Adipocyte (in vitro differentiated cells): Measurements from ENCODE around the gene CA11.

Experiments used
- DNase-seq: peaks from one replicate; pipeline ENCODE4 v3.0.0-alpha.2; 2015; ENCODE audit warnings: low read depth
- H3K27me3 ChIP-seq: replicated peaks from 2 replicates; pipeline ENCODE4 v1.7.0; 2013; ENCODE audit warnings: mild to moderate bottlenecking, low read length, moderate library complexity; ENCODE audit not compliant: control insufficient read depth, insufficient read depth
- H3K36me3 ChIP-seq: 2 replicates; pipeline ENCODE4 v1.7.0; 2013; ENCODE audit warnings: low read length, mild to moderate bottlenecking, moderate library complexity; ENCODE audit not compliant: control insufficient read depth, insufficient read depth, severe bottlenecking
- H3K4me1 ChIP-seq: 2 replicates; pipeline ENCODE4 v1.7.0; 2013; ENCODE audit warnings: mild to moderate bottlenecking, low read length, moderate library complexity; ENCODE audit not compliant: control insufficient read depth, insufficient read depth
- H3K4me3 ChIP-seq: 2 replicates; pipeline ENCODE4 v1.7.0; 2013; ENCODE audit warnings: mild to moderate bottlenecking, low read length, moderate library complexity
- H3K9ac ChIP-seq: 2 replicates; pipeline ENCODE4 v1.7.0; 2013; ENCODE audit warnings: mild to moderate bottlenecking, low read length, moderate library complexity
- H3K9me3 ChIP-seq: 2 replicates; pipeline ENCODE4 v1.7.0; 2013; ENCODE audit warnings: mild to moderate bottlenecking, low read length, moderate library complexity; ENCODE audit not compliant: control insufficient read depth

CA11 gene

DNA sequence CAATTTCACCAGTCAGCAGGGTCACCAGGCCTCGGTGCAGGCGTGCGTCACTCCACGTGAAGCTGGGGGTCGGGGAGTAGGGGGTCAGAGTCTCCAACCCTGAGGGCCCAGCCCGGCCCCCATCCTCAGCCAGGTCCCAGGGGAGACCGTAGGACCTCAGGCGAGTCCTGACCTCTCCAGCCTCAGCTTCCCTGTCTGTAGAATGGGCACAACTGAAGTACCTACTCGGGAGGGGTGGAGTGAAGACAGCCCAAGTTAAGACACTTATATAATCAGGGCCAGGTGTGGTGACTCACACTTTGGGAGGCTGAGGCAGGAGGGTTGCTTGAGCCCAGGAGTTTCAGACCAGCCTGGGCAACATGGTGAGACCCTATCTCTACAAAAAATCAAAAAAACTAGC is 42.1 kb downstream of the CA11 start:
- no peaks in the 10 kb centered on the region for H3K4me1 ChIP-seq
- H3K27me3 ChIP-seq, result peaks cover 9% of the 10 kb centered on the region
- no peak overlapping the region for H3K4me3 ChIP-seq
- no peaks in the 10 kb centered on the region for H3K9me3 ChIP-seq
- no peaks in the 10 kb centered on the region for H3K36me3 ChIP-seq
- no peak overlapping the region for H3K9ac ChIP-seq
- DNase-seq, result no peak

DNA sequence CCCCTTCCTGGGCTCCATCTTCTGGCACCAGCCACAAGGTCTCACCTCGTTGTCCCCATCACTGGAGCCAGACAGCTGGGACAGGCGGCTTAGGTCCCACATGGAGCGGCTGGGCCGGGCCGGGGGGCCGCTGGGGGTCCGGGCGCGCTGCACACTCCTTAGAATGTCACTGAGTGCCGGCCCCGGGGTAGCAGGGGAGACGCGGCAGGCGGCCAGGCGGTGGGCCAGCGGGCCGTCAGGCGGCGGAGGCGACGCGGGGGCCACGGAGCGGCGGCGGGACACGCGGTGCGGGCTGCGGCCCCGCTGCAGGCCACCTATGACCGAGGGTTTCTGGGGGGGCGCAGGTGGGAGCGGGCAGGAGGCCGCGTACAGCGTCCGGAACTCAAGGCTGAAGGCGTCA is 42.5 kb downstream of the CA11 start:
- no peak for DNase-seq
- H3K9me3 ChIP-seq, result no peaks in the 10 kb centered on the region
- peaks cover 13% of the 10 kb centered on the region for H3K27me3 ChIP-seq
- H3K4me3 ChIP-seq, result no peak overlapping the region
- H3K9ac ChIP-seq, result no peak overlapping the region
- no peaks in the 10 kb centered on the region for H3K4me1 ChIP-seq
- H3K36me3 ChIP-seq, result no peaks in the 10 kb centered on the region

DNA sequence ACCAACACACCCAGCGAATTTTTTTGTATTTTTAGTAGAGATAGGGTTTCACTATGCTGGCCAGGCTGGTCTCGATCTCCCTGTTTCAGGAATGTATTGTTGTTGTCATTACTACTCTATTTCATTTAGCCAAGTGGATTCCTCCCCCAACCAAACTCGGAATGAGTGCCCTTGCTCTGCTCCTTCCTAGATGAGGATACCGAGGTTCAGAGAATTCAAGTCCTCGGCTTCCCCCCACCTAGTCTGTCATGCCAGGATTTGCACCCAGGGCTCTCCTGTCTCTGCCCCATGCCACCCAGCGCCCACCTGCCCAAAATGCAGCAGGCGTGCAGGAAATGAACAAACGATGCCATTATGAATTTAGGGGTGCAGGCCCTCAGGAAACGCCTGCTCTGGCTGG is 43.0 kb downstream of the CA11 start:
- Histone ChIP-seq H3K36me3 (no peaks in the 10 kb centered on the region), H3K4me1 (no peaks in the 10 kb centered on the region), H3K9ac (no peak overlapping the region), H3K27me3 (peaks cover 14% of the 10 kb centered on the region), H3K4me3 (no peak overlapping the region), H3K9me3 (no peaks in the 10 kb centered on the region)
- no peak for DNase-seq

DNA sequence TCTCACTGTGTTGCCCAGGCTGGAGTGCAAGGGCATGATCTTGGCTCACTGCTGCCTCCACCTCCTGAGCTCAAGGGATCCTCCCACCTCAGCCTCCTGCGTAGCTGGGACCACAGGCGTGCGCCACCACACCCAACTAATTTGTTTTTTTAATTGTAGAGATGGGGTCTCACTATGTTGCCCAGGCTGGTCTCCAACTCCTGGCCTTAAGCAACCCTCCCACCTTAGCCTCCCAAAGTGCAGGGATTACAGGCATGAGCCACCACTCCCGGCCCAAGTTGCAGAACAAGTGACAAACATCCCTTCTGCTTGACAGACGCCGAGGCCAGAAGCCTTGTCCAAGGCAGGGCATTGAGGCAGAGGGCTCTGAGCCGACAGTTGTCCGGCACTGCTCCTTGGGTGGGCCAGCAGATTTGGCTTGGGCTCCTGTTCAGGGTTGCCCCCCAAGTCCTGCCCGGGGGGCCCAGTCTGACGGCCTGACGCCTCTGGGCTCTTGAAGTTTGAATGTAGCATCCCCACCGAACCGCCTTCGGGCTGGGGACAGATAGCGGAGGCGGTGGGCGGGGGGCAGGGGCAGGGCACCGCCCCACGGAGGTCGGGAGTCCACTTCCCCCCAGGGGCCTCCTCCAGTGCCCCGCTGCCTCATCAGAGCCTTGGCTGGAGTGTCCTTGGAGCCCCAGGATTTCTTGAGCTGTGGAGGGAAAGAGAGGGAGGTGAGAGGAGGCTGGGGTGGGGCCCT is 45.1 kb downstream of the CA11 start:
- Histone ChIP-seq H3K9ac (no peak overlapping the region), H3K27me3 (peaks cover 22% of the 10 kb centered on the region), H3K4me1 (no peaks in the 10 kb centered on the region), H3K9me3 (no peaks in the 10 kb centered on the region), H3K4me3 (no peak overlapping the region), H3K36me3 (no peaks in the 10 kb centered on the region)
- no peak for DNase-seq

DNA sequence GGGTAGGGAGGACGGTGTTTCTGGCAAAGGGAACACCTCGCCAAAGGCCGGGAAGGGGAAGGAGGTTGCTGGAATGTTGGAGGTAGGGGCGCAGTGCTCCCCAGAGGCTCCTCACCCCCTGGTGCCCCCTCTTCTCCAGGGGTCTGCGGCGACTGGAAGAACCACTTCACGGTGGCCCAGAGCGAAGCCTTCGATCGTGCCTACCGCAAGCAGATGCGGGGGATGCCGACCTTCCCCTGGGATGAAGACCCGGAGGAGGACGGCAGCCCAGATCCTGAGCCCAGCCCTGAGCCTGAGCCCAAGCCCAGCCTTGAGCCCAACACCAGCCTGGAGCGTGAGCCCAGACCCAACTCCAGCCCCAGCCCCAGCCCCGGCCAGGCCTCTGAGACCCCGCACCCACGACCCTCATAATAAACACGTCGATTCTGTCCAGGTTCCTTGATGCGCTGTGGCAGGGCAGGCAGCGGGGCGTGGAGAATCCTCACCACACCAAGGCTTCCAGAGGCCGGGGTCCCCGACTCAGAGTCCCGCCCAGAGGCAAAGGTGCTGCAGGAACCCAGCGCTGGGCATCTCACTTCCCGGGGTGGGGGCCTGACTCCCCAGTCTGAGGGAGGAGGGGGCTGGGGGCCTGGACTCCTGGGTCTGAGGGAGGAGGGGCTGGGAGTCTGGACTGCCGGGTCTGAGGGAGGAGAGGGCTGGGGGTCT is 46.8 kb downstream of the CA11 start:
- Histone ChIP-seq H3K9me3 (no peaks in the 10 kb centered on the region), H3K4me3 (no peak overlapping the region), H3K9ac (no peak overlapping the region), H3K27me3 (peaks cover 22% of the 10 kb centered on the region), H3K36me3 (no peaks in the 10 kb centered on the region), H3K4me1 (no peaks in the 10 kb centered on the region)
- DNase-seq, result no peak

DNA sequence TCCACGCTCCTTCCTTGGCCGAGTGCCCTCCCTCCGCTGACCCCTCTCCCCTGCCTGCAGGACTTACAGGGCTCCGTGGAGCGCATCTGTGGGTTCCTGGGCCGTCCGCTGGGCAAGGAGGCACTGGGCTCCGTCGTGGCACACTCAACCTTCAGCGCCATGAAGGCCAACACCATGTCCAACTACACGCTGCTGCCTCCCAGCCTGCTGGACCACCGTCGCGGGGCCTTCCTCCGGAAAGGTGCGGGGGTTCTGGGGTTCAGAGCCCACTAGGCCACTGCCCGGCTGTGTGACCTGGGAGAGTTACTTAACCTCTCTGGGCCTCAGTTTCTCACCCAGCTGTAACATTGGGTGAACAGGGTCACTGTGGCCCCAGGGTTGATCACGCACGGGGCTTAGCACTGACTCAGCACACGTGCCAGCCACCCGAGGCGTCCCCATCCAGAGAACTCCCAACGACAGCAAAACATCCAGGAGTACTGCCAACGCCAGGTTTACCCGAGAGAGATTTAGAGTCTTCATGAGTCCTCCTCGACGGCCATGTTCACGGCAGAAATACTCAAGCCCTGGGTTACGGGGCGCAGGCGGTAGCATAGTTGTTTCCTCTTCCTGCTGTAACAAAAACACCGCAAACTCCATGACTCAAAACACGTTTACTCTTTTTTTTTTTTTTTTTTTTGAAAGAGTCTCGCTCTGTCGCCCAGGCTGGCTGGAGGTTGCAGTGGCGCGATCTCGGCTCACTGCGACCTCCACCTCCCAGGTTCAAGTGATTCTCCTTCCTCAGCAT is 49.1 kb downstream of the CA11 start:
- H3K4me1 ChIP-seq, result no peaks in the 10 kb centered on the region
- peaks cover 18% of the 10 kb centered on the region for H3K27me3 ChIP-seq
- H3K4me3 ChIP-seq, result no peak overlapping the region
- H3K9me3 ChIP-seq, result no peaks in the 10 kb centered on the region
- no peak for DNase-seq
- H3K9ac ChIP-seq, result no peak overlapping the region
- no peaks in the 10 kb centered on the region for H3K36me3 ChIP-seq

DNA sequence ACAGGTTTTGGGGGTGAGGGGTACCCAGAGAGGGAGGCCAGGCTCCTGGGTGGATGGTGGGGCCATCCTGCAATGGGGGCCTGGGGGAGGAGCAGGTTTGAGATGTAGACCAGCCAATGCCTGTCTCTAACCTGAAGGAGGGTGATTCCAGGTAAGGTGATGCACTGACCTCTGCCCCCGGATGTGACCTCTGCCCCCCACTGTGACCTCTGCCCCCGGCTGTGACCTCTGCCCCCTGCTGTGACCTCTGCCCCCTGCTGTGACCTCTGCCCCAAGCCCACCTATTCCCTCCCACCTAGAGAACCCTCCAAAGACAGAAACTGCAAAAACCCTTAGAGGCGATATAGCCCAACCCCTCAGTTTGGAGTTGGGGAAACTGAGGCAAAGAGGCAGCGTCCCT is 49.8 kb downstream of the CA11 start:
- H3K4me1 ChIP-seq, result no peaks in the 10 kb centered on the region
- no peaks in the 10 kb centered on the region for H3K36me3 ChIP-seq
- no peak for DNase-seq
- peaks cover 18% of the 10 kb centered on the region for H3K27me3 ChIP-seq
- no peak overlapping the region for H3K9ac ChIP-seq
- no peaks in the 10 kb centered on the region for H3K9me3 ChIP-seq
- H3K4me3 ChIP-seq, result no peak overlapping the region

DNA sequence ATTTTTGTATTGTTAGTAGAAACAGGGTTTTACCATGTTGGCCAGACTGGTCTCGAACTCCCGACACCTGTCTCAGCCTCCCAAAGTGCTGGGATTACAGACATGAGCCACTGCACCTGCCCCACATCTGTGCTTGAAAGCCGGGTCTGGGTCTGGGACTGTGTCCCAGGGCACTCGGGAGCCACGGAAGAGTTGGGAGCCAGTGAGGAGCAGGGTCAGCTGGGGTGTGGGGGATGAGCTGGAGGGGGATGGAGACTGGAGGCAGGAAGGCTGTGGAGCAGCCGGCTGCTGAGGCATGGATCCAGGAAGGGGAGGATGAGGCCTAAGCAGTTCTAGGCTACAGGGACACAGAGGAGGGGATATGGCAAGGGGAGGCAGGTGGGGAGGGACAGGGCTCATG is 50.2 kb downstream of the CA11 start:
- Histone ChIP-seq H3K4me3 (no peak overlapping the region), H3K9ac (no peak overlapping the region), H3K36me3 (no peaks in the 10 kb centered on the region), H3K9me3 (no peaks in the 10 kb centered on the region), H3K27me3 (peaks cover 18% of the 10 kb centered on the region), H3K4me1 (no peaks in the 10 kb centered on the region)
- DNase-seq, result no peak

DNA sequence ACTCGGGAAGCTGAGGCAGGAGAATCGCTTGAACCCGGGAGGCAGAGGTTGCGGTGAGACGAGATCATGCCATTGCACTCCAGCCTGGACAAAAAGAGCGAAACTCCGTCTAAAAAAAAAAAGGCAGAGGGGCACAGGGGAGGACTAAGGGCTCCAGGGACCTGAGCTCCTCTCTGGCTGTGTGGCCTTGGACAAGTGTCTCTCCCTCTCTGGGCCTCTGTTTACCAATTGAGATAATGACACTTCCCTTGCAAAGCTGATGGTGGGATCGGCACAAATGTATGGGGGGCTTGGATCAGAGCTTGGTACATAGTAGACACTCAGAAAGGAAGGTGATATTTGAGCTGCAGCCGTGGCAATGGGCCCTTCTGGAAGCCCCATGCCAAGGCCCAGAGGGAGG is 50.8 kb downstream of the CA11 start:
- H3K4me1 ChIP-seq, result no peaks in the 10 kb centered on the region
- DNase-seq, result no peak

DNA sequence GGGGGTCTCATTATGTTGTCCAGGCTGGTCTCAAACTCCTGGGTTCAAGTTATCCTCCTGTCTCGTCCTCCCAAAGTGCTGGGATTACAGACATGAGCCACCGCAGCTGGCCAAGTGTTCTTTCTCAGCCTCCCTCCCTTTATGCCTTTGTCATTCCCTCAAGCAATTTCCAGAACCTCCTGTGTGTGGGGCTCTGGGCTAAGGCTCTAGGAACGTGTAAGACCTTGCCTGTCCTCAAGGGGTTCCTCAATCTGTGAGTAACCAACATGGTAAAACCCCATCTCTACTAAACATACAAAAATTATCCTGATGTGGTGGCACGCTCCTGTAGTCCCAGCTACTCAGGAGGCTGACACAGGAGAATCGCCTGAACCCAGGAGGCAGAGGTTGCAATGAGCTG is 55.0 kb downstream of the CA11 start:
- H3K4me3 ChIP-seq, result no peak overlapping the region
- no peaks in the 10 kb centered on the region for H3K9me3 ChIP-seq
- DNase-seq, result no peak
- H3K9ac ChIP-seq, result no peak overlapping the region
- H3K27me3 ChIP-seq, result no peaks in the 10 kb centered on the region
- no peaks in the 10 kb centered on the region for H3K36me3 ChIP-seq
- H3K4me1 ChIP-seq, result peaks cover 11% of the 10 kb centered on the region

More for the DNA sequence above, 50.8 kb downstream of the CA11 start:
- peaks cover 18% of the 10 kb centered on the region for H3K27me3 ChIP-seq
- H3K9ac ChIP-seq, result no peak overlapping the region
- no peaks in the 10 kb centered on the region for H3K9me3 ChIP-seq
- H3K36me3 ChIP-seq, result no peaks in the 10 kb centered on the region
- no peak overlapping the region for H3K4me3 ChIP-seq

DNA sequence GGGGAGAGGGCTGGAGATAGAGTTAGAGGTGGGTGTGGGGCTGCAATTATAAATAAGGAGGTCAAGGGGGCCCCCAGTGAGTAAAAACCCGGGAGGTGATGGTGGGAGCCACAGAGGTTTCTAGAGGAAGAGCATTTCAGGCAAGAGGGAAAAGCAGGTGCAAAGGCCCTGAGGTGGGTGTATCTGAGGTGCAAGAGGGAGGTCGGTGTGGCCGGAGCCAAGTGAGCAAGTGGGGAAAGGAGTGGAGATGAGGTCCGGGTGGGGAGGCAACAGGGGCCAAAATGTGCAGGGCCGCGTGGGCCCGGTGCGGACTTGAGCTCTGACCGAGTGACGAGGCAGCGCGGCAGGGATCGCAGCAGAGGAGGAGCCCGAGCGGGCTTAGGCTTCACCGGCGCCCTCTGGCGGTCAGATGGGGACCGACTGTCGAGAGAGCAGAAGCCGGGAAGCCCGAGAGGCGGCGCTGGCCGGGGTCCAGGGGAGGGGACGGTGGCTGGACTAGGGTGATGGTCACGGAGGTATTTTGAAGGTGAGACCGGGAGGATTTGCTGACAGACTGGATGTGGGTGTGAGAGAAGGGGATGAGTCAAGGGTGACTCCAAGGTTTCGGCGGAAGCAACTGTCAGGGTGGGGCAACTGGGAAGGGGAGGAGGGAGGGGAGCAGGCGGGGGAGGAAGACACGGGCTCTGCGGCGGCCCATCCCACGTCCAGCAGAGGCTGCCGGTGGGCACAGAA is 57.2 kb downstream of the CA11 start:
- Histone ChIP-seq H3K9ac (peak overlapping the region; percentile 59), H3K27me3 (no peaks in the 10 kb centered on the region), H3K4me3 (peak overlapping the region; percentile 77), H3K4me1 (peaks cover 18% of the 10 kb centered on the region), H3K36me3 (no peaks in the 10 kb centered on the region), H3K9me3 (no peaks in the 10 kb centered on the region)
- peak; percentile 97 for DNase-seq
